BLaER1 treated with 17β-estradiol and CSF1 and Interleukin-3, amounts not matched to agents 10 nM and 100 nM (cell line): ENCODE results near the gene IL34.

ENCODE experiments used
- H3K27ac ChIP-seq, 11 experiments: shearing (Covaris generic); formaldehyde crosslinking; 2 replicates each; pipeline ENCODE4 v1.8.1; 2022
- H3K27me3 ChIP-seq, 11 experiments: shearing (Covaris generic); formaldehyde crosslinking; 2 replicates each; pipeline ENCODE4 v1.8.1; 2022
- H3K36me3 ChIP-seq, 11 experiments: shearing (Covaris generic); formaldehyde crosslinking; 2 replicates each; pipeline ENCODE4 v1.8.1; 2022
- H3K4me1 ChIP-seq, 10 experiments: shearing (Covaris generic); formaldehyde crosslinking; 2 replicates each; pipeline ENCODE4 v1.8.1; 2022
- H3K4me2 ChIP-seq, 11 experiments: shearing (Covaris generic); formaldehyde crosslinking; 2 replicates each; pipeline ENCODE4 v1.8.1; 2022
- H3K4me3 ChIP-seq, 10 experiments: shearing (Covaris generic); formaldehyde crosslinking; 2 replicates each; pipeline ENCODE4 v1.8.1; 2022
- H3K9ac ChIP-seq, 11 experiments: shearing (Covaris generic); formaldehyde crosslinking; 2 replicates each; pipeline ENCODE4 v1.8.1; 2022
- H3K9me3 ChIP-seq, 11 experiments: shearing (Covaris generic); formaldehyde crosslinking; replicated peaks in 1 of 11; 2 replicates each; pipeline ENCODE4 v1.8.1; 2022
- H4K20me1 ChIP-seq, 11 experiments: shearing (Covaris generic); formaldehyde crosslinking; 2 replicates each; pipeline ENCODE4 v1.8.1; 2022
- Cebpa-rat ChIP-seq, 11 experiments: shearing (Covaris generic); IDR thresholded peaks; 2 replicates each; pipeline ENCODE4 v1.8.1; 2022

Gene IL34

GRCh38 chr16:70708366-70709246 is 62.2 kb downstream of the IL34 start:
- no peaks in the 10 kb centered on the region for H3K9me3 ChIP-seq
- H3K4me2 ChIP-seq, result no peak overlapping the region
- H3K4me3 ChIP-seq, result no peak overlapping the region
- peaks cover 0 to 100% (median 5%) of the 10 kb centered on the region in 11 experiments; a peak in 11 of 22 replicates for H4K20me1 ChIP-seq
- H3K27me3 ChIP-seq, result no peaks in the 10 kb centered on the region
- TF ChIP-seq Cebpa-rat (IDR thresholded peaks at IDR 0.05), result no peak
- H3K27ac ChIP-seq, result no peak overlapping the region
- no peak overlapping the region for H3K9ac ChIP-seq
- H3K4me1 ChIP-seq, result peaks cover 27 to 56% (median 42%) of the 10 kb centered on the region in 10 experiments
- peaks cover 0 to 99% (median 12%) of the 10 kb centered on the region in 11 experiments; a peak in 12 of 22 replicates for H3K36me3 ChIP-seq

GRCh38 chr16:70709457-70709856 is 63.1 kb downstream of the IL34 start:
- H3K9ac ChIP-seq, result peak overlapping the region in 3 of 11 experiments; percentile 17 to 33 (median 23); a peak in 2 of 22 replicates
- peaks cover 35 to 56% (median 47%) of the 10 kb centered on the region in 10 experiments for H3K4me1 ChIP-seq
- peaks cover 0 to 100% (median 5%) of the 10 kb centered on the region in 11 experiments; a peak in 12 of 22 replicates for H4K20me1 ChIP-seq
- peaks cover 0 to 99% (median 12%) of the 10 kb centered on the region in 11 experiments; a peak in 12 of 22 replicates for H3K36me3 ChIP-seq
- no peak for TF ChIP-seq Cebpa-rat (IDR thresholded peaks at IDR 0.05)
- peak overlapping the region in 3 of 11 experiments; percentile 26 to 52 (median 52); a peak in 4 of 22 replicates for H3K27ac ChIP-seq
- H3K9me3 ChIP-seq, result no peaks in the 10 kb centered on the region
- H3K4me3 ChIP-seq, result no peak overlapping the region
- H3K27me3 ChIP-seq, result no peaks in the 10 kb centered on the region
- peak overlapping the region in 7 of 11 experiments; percentile 41 to 62 (median 57); a peak in 12 of 22 replicates for H3K4me2 ChIP-seq

DNA sequence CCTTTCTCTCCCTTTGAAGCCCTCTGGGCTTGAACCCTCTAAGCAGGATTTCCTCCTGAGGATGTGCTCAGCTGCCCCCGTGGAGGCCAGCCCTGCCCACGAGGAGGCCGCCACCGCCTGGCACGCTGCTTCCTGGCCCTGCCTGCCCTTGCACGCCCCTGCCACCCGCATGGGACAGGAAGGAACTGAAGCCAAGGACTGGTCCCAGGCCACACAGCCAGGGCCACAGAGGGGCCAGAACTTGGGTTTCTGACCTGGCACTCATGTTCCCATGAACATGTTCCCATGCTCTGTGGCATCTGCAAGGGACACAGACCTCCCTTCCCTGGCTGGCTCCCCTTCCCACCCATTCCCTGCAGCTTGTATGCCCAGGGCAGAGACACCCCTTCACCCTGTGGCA is 63.6 kb downstream of the IL34 start:
- no peak for TF ChIP-seq Cebpa-rat (IDR thresholded peaks at IDR 0.05)
- Histone ChIP-seq H3K27ac (peak overlapping the region in 3 of 11 experiments; percentile 26 to 52 (median 52); a peak in 6 of 22 replicates), H3K4me3 (no peak overlapping the region), H4K20me1 (peaks cover 0 to 100% (median 8%) of the 10 kb centered on the region in 11 experiments; a peak in 12 of 22 replicates), H3K4me1 (peaks cover 40 to 61% (median 50%) of the 10 kb centered on the region in 10 experiments), H3K4me2 (peak overlapping the region in 8 of 11 experiments; percentile 19 to 62 (median 56); a peak in 14 of 22 replicates), H3K36me3 (peaks cover 0 to 98% (median 12%) of the 10 kb centered on the region in 11 experiments; a peak in 12 of 22 replicates), H3K9me3 (no peaks in the 10 kb centered on the region), H3K9ac (peak overlapping the region in 3 of 11 experiments; percentile 17 to 33 (median 23); a peak in 3 of 22 replicates), H3K27me3 (no peaks in the 10 kb centered on the region)
